IMR-90 (cell line): Measurements from ENCODE around the gene GCNA. TPM values are rescaled to one million over a fixed set of nuclear protein-coding genes. Genes with fewer than 3 reads are reported as not detected.

Experiments used
- ATAC-seq: fragments of 200-7000 bp; cut with Tn5 transposase; 2 replicates; pipeline ENCODE4 v1.9.1; 2020; ENCODE audit warnings: low read depth, mild to moderate bottlenecking, moderate library complexity
- BruUV-seq: library from RNA; stranded (reverse); fragments of 400-500 nt; replicated peaks from 2 replicates; lab custom pipeline; 2021; lab: Mats Ljungman, UMichigan
- CTCF ChIA-PET: fragments of 300-600 bp; formaldehyde crosslinking; extraction: SDS; loops from one replicate; lab custom pipeline; 2021; ENCODE audit warnings: antibody characterized with exemption; lab: Yijun Ruan, JAX
- POLR2A ChIA-PET: fragments of 300-600 bp; sonication (Branson Sonifier 250); formaldehyde crosslinking; loops from one replicate; lab custom pipeline; 2022; ENCODE audit warnings: antibody characterized with exemption; ENCODE audit not compliant: unreplicated experiment; lab: Charles Lee
- DNase-seq: peaks from one replicate; pipeline ENCODE4 v3.0.0; 2013
- H2AFZ ChIP-seq: replicated peaks from 2 replicates; pipeline ENCODE3; 2013; ENCODE audit warnings: low read length, mild to moderate bottlenecking; ENCODE audit not compliant: poor library complexity
- H2AK5ac ChIP-seq: 2 replicates; pipeline ENCODE4 v1.6.1; 2013; ENCODE audit warnings: low read depth, low read length, inconsistent platforms
- H2AK9ac ChIP-seq: replicated peaks from 2 replicates; pipeline ENCODE3; 2013; ENCODE audit warnings: mild to moderate bottlenecking, low read depth, low read length, moderate library complexity; ENCODE audit not compliant: poor library complexity
- H2BK120ac ChIP-seq: 2 replicates; pipeline ENCODE4 v1.6.1; 2013; ENCODE audit warnings: low read depth, low read length, inconsistent platforms
- H2BK15ac ChIP-seq: 3 replicates; pipeline ENCODE4 v1.6.1; 2013; ENCODE audit warnings: low read depth, low read length, inconsistent platforms
- H2BK20ac ChIP-seq: 2 replicates; pipeline ENCODE4 v1.6.1; 2013; ENCODE audit warnings: low read depth, mild to moderate bottlenecking, inconsistent platforms, low read length, moderate library complexity
- H2BK5ac ChIP-seq: 2 replicates; pipeline ENCODE4 v1.6.1; 2013; ENCODE audit warnings: mild to moderate bottlenecking, low read depth, low read length, inconsistent platforms; ENCODE audit not compliant: poor library complexity, severe bottlenecking
- H3K14ac ChIP-seq: replicated peaks from 2 replicates; pipeline ENCODE4 v1.6.1; 2013; ENCODE audit warnings: low read depth, low read length, inconsistent platforms
- H3K18ac ChIP-seq: 2 replicates; pipeline ENCODE4 v1.6.1; 2013; ENCODE audit warnings: low read depth, low read length, control low read depth
- H3K23ac ChIP-seq: 2 replicates; pipeline ENCODE4 v1.6.1; 2013; ENCODE audit warnings: low read depth, low read length, inconsistent platforms
- H3K27ac ChIP-seq: 2 replicates; pipeline ENCODE4 v1.5.1; 2013; ENCODE audit warnings: mild to moderate bottlenecking, control low read depth, low read length; ENCODE audit not compliant: insufficient read depth
- H3K27me3 ChIP-seq: 2 replicates; pipeline ENCODE4 v1.6.1; 2013; ENCODE audit warnings: low read length; ENCODE audit not compliant: control insufficient read depth, insufficient read depth
- H3K36me3 ChIP-seq: 2 replicates; pipeline ENCODE4 v1.6.1; 2013; ENCODE audit warnings: low read length, mixed read lengths; ENCODE audit not compliant: control insufficient read depth, insufficient read depth
- H3K4ac ChIP-seq: 2 replicates; pipeline ENCODE4 v1.6.1; 2013; ENCODE audit warnings: low read depth, low read length, inconsistent platforms
- H3K4me1 ChIP-seq: 2 replicates; pipeline ENCODE4 v1.6.1; 2013; ENCODE audit warnings: low read length, mixed read lengths; ENCODE audit not compliant: control insufficient read depth, insufficient read depth
- H3K4me2 ChIP-seq: 2 replicates; pipeline ENCODE4 v1.6.1; 2013; ENCODE audit warnings: low read depth, mild to moderate bottlenecking, control low read depth, low read length, moderate library complexity
- H3K4me3 ChIP-seq: 2 replicates; pipeline ENCODE4 v1.5.1; 2013; ENCODE audit warnings: low read depth, mild to moderate bottlenecking, control low read depth, low read length, moderate library complexity; ENCODE audit not compliant: insufficient read depth
- H3K56ac ChIP-seq: 2 replicates; pipeline ENCODE4 v1.6.1; 2013; ENCODE audit warnings: low read length, inconsistent platforms; ENCODE audit not compliant: insufficient read depth; ENCODE audit errors: extremely low read depth
- H3K79me1 ChIP-seq, 2 experiments: 2 replicates each; pipeline ENCODE4 v1.6.1; 2013; ENCODE audit warnings: low read length in 2 of 2, inconsistent platforms in 1 of 2, low read depth in 1 of 2
- H3K9ac ChIP-seq: 2 replicates; pipeline ENCODE4 v1.6.1; 2013; ENCODE audit warnings: low read depth, low read length, control low read depth
- H3K9me1 ChIP-seq: 2 replicates; pipeline ENCODE4 v1.6.1; 2013; ENCODE audit warnings: low read length, inconsistent platforms; ENCODE audit not compliant: insufficient read depth
- H3K9me3 ChIP-seq: 2 replicates; pipeline ENCODE4 v1.6.1; 2013; ENCODE audit warnings: low read length; ENCODE audit not compliant: control insufficient read depth, insufficient read depth
- H4K20me1 ChIP-seq: 2 replicates; pipeline ENCODE4 v1.6.1; 2013; ENCODE audit warnings: low read length, inconsistent platforms; ENCODE audit not compliant: insufficient read depth
- H4K5ac ChIP-seq: 2 replicates; pipeline ENCODE4 v1.6.1; 2013; ENCODE audit warnings: mild to moderate bottlenecking, low read depth, low read length, control low read depth
- H4K8ac ChIP-seq, 2 experiments: 2 replicates each; pipeline ENCODE4 v1.6.1; 2013; ENCODE audit warnings: low read depth in 2 of 2, low read length in 2 of 2, control low read depth in 1 of 2, inconsistent platforms in 1 of 2
- H4K91ac ChIP-seq: 2 replicates; pipeline ENCODE4 v1.6.1; 2013; ENCODE audit warnings: low read depth, low read length, inconsistent platforms; ENCODE audit not compliant: insufficient read depth
- CEBPB ChIP-seq: IDR thresholded peaks from 2 replicates; pipeline ENCODE4 v1.6.1; 2012; ENCODE audit warnings: low read depth, low read length, improper control_type of control experiment
- RFX5 ChIP-seq: IDR thresholded peaks from 2 replicates; pipeline ENCODE4 v1.8.0; 2012; ENCODE audit warnings: low read depth, mild to moderate bottlenecking, low read length, moderate library complexity
- WGBS, 2 experiments: methylation state at CpG; one replicate each; pipeline versions ENCODE4 v1.1.5 to v1.1.7; 2013; ENCODE audit warnings: missing lambda C conversion rate in 2 of 2; ENCODE audit not compliant: insufficient read length in 1 of 2; ENCODE audit errors: extremely low coverage in 2 of 2; 5-methylcytosine and 5-hydroxymethylcytosine counted together
- dilution Hi-C: fragments of 300-500 bp; cut with HindIII; formaldehyde crosslinking; loops from one replicate; pipeline ENCODE4 v1.14.3; 2018; ENCODE audit warnings: low sequenced_read_pairs; ENCODE audit not compliant: unreplicated experiment
- in situ Hi-C: fragments of 300-500 bp; cut with MboI; formaldehyde crosslinking; loops from 3 replicates; pipeline ENCODE4 v1.14.3; 2019; ENCODE audit warnings: low sequenced_read_pairs, inconsistent platforms, mixed read lengths
- intact Hi-C: fragments of 100-400 bp; cut with micrococcal nuclease; formaldehyde crosslinking; loops from 2 replicates; pipeline ENCODE4 v1.10.0; 2022
- polyA plus RNA-seq, 3 experiments: library from polyadenylated mRNA; depleted of rRNA; stranded (reverse); fragments of >200 nt; gene quantifications; 2 replicates each; pipeline ENCODE4 v1.2.3, GENCODE V29; 2012; ENCODE audit warnings: low replicate concordance in 1 of 3
- total RNA-seq: library from RNA; depleted of rRNA; stranded (reverse); fragments of >200 nt; gene quantifications from 2 replicates; pipeline ENCODE4 v1.2.3, GENCODE V29; 2012

GCNA gene
- total and polyA plus RNA-seq, 2 of the 4 experiments (the other 2 are of a cell fraction), result 0.90 to 1.3 TPM

GRCh38 chrX:71618787-71619186 is 40.5 kb downstream of the GCNA start:
- no peak overlapping the region for H3K4me3 ChIP-seq
- ChIA-PET CTCF (no interaction called here), POLR2A (no interaction called here)
- BruUV-seq, result no TSS peak
- no peak overlapping the region for H2BK5ac ChIP-seq
- no peaks in the 10 kb centered on the region for H3K79me1 ChIP-seq
- no peak overlapping the region for H2BK120ac ChIP-seq
- H3K9me1 ChIP-seq, result no peaks in the 10 kb centered on the region
- ATAC-seq (no peak), DNase-seq (no peak)
- in situ Hi-C loops, result no loop called here
- H4K91ac ChIP-seq, result no peak overlapping the region
- H3K4me2 ChIP-seq, result no peak overlapping the region
- H3K9me3 ChIP-seq, result no peaks in the 10 kb centered on the region; the same call in 1 of the 2 replicates
- H3K18ac ChIP-seq, result no peak overlapping the region
- no CpG with 5 or more reads among the region's 3 CpGs for WGBS, 2 experiments
- no peak overlapping the region for H3K27ac ChIP-seq
- H3K14ac ChIP-seq, result no peak overlapping the region
- peaks cover 3% of the 10 kb centered on the region; the same call in 1 of the 2 replicates for H3K27me3 ChIP-seq
- H4K5ac ChIP-seq, result no peak overlapping the region
- H3K4ac ChIP-seq, result no peak overlapping the region
- no peak overlapping the region for H2BK20ac ChIP-seq
- H4K20me1 ChIP-seq, result no peaks in the 10 kb centered on the region
- intact Hi-C loops, result no loop called here
- no peak overlapping the region for H3K9ac ChIP-seq
- H3K23ac ChIP-seq, result no peak overlapping the region
- no peaks in the 10 kb centered on the region; the same call in 1 of the 2 replicates for H3K36me3 ChIP-seq
- dilution Hi-C loops, result no loop called here
- H3K4me1 ChIP-seq, result no peaks in the 10 kb centered on the region; the same call in 1 of the 2 replicates
- H2AFZ ChIP-seq, result no peak overlapping the region
- H2BK15ac ChIP-seq, result no peak overlapping the region
- H2AK9ac ChIP-seq, result no peak overlapping the region
- H2AK5ac ChIP-seq, result no peak overlapping the region
- TF ChIP-seq CEBPB, result no peak
- no peak for TF ChIP-seq RFX5
- no peak overlapping the region for H3K56ac ChIP-seq
- H4K8ac ChIP-seq, result no peak overlapping the region
